Left lung (tissue), 10 donors: ENCODE measurements around the gene CTAGE4. TPM values are rescaled to one million over a fixed set of nuclear protein-coding genes. Genes with fewer than 3 reads are reported as not detected.
"Not testable (repeated sequence)": the region's sequence is repeated elsewhere in the genome, so short reads cannot be mapped to it uniquely, and the experiment has no call there.

Experiments
- ATAC-seq: fragments of 200-7000 bp; cut with Tn5 transposase; one replicate; pipeline ENCODE4 v1.9.1; 2020; ENCODE audit warnings: moderate library complexity
- DNase-seq, 4 donors: peaks; one replicate each; pipeline ENCODE4 v3.0.0-alpha.2; 2013 to 2020
- H3K27ac ChIP-seq, 2 donors: fragments of 200-600 bp; sonication (generic) in 1 of 2; one replicate each; pipeline versions ENCODE4 v1.5.0 to v1.8.0; 2020 to 2021
- H3K27me3 ChIP-seq, 2 donors: fragments of 200-600 bp; sonication (generic) in 1 of 2; one replicate each; pipeline versions ENCODE4 v1.5.0 to v1.8.0; 2020 to 2021
- H3K36me3 ChIP-seq, 2 donors: fragments of 200-600 bp; sonication (generic) in 1 of 2; one replicate each; pipeline versions ENCODE4 v1.5.0 to v1.8.0; 2020 to 2021
- H3K4me1 ChIP-seq, 2 donors: fragments of 200-600 bp; one replicate each; pipeline ENCODE4 v1.8.0; 2021
- H3K4me3 ChIP-seq, 2 donors: fragments of 200-600 bp; sonication (generic) in 1 of 2; one replicate each; pipeline versions ENCODE4 v1.5.0 to v1.8.0; 2020 to 2021; ENCODE audit warnings: mild to moderate bottlenecking in 1 of 2
- H3K9me3 ChIP-seq, 2 donors: fragments of 200-600 bp; sonication (generic) in 1 of 2; one replicate each; pipeline versions ENCODE4 v1.5.0 to v1.8.0; 2020 to 2021
- intact Hi-C, 2 donors: fragments of 100-400 bp; cut with DNase I; formaldehyde crosslinking; loops; one replicate each; pipeline versions ENCODE4 v1.11.2 to v1.14.2; 2022
- polyA plus RNA-seq, 6 donors: library from polyadenylated mRNA; unstranded; fragments of 120-200 nt; gene quantifications; one replicate each; pipeline ENCODE4 v1.2.1, GENCODE V29; 2013; ENCODE audit not compliant: insufficient read length in 6 of 6
- total RNA-seq, 2 donors: library from RNA; stranded (reverse); fragmentation: NEBNext Ultra II Directional; extraction: Animal tissue kit (Norgen Biotek cat#: 25700); gene quantifications; one replicate each; pipeline ENCODE4 v1.2.1, GENCODE V29; 2021
- donor health status: DM: no; HTN: yes; CAD: no.
- donor health status: DM: no; HTN: no; CAD: no.

The CTAGE4 gene
- total and polyA plus RNA-seq, 8 donors, result 1.7 to 19.5 (median 5.5) TPM

- ATAC-seq, H3K27ac ChIP-seq, intact Hi-C loops, H3K9me3 ChIP-seq, H3K27me3 ChIP-seq, H3K36me3 ChIP-seq, H3K4me3 ChIP-seq, H3K4me1 ChIP-seq: not testable (repeated sequence)
- DNase-seq, result peak in 1 of 4 donors; percentile 9
Measured at GRCh38 chr7:144218581-144218980, 35.3 kb downstream of the CTAGE4 start.

- H3K9me3 ChIP-seq, intact Hi-C loops, DNase-seq, H3K36me3 ChIP-seq, H3K27me3 ChIP-seq, H3K27ac ChIP-seq, H3K4me1 ChIP-seq, H3K4me3 ChIP-seq: not testable (repeated sequence)
- ATAC-seq, result peak; percentile 75
Measured at GRCh38 chr7:144219149-144219548, 35.9 kb downstream of the CTAGE4 start.

GRCh38 chr7:144220531-144220930 lies 37.3 kb downstream of the CTAGE4 start:
- H3K4me1 ChIP-seq, intact Hi-C loops, H3K27me3 ChIP-seq, H3K36me3 ChIP-seq, H3K4me3 ChIP-seq, H3K9me3 ChIP-seq, H3K27ac ChIP-seq, ATAC-seq, DNase-seq: not testable (repeated sequence)

- H3K27me3 ChIP-seq, H3K4me1 ChIP-seq, ATAC-seq, H3K9me3 ChIP-seq, intact Hi-C loops, H3K27ac ChIP-seq, H3K4me3 ChIP-seq, DNase-seq, H3K36me3 ChIP-seq: not testable (repeated sequence)
Measured at GRCh38 chr7:144223675-144224074, 40.4 kb downstream of the CTAGE4 start.

GRCh38 chr7:144226866-144227265 lies 43.6 kb downstream of the CTAGE4 start:
- H3K4me3 ChIP-seq, H3K27me3 ChIP-seq, DNase-seq, H3K4me1 ChIP-seq, intact Hi-C loops, H3K36me3 ChIP-seq, H3K27ac ChIP-seq, ATAC-seq, H3K9me3 ChIP-seq: not testable (repeated sequence)

- H3K4me1 ChIP-seq, H3K9me3 ChIP-seq, H3K4me3 ChIP-seq, H3K27me3 ChIP-seq, H3K27ac ChIP-seq, intact Hi-C loops, H3K36me3 ChIP-seq: not testable (repeated sequence)
- peak in 1 of 4 donors; percentile 28 for DNase-seq
- peak; percentile 58 for ATAC-seq
Measured at GRCh38 chr7:144228810-144229209, 45.5 kb downstream of the CTAGE4 start.

GRCh38 chr7:144231027-144231426 lies 47.8 kb downstream of the CTAGE4 start:
- intact Hi-C loops, H3K4me1 ChIP-seq, H3K27me3 ChIP-seq, DNase-seq, H3K4me3 ChIP-seq, H3K36me3 ChIP-seq, ATAC-seq, H3K27ac ChIP-seq, H3K9me3 ChIP-seq: not testable (repeated sequence)

GRCh38 chr7:144233039-144233438 lies 49.8 kb downstream of the CTAGE4 start:
- H3K27me3 ChIP-seq, DNase-seq, H3K27ac ChIP-seq, H3K4me1 ChIP-seq, H3K9me3 ChIP-seq, ATAC-seq, H3K4me3 ChIP-seq, intact Hi-C loops, H3K36me3 ChIP-seq: not testable (repeated sequence)

Other genes with a start within 250 kb of the CTAGE4 start
- not detected for gene OR2F2, start 248.2 kb upstream of the CTAGE4 start, total RNA-seq
- not detected for gene OR2F2, start 248.2 kb upstream of the CTAGE4 start, polyA plus RNA-seq
- not detected for gene OR2F1, start 228.6 kb upstream of the CTAGE4 start, total RNA-seq
- under 1 TPM in 4 of 6 donors, not detected in 2; 0.06 to 0.65 (median 0.30) TPM for gene OR2F1, start 228.6 kb upstream of the CTAGE4 start, polyA plus RNA-seq
- not detected for gene OR6B1, start 183.1 kb upstream of the CTAGE4 start, total RNA-seq
- under 1 TPM in 2 of 6 donors, not detected in 4; 0.03 to 0.06 TPM for gene OR6B1, start 183.1 kb upstream of the CTAGE4 start, polyA plus RNA-seq
- gene OR2A5, start 134.5 kb upstream of the CTAGE4 start, total RNA-seq, result not detected
- gene OR2A5, start 134.5 kb upstream of the CTAGE4 start, polyA plus RNA-seq, result under 1 TPM; 0.06 to 0.28 (median 0.15) TPM
- gene OR2A25, start 113.7 kb upstream of the CTAGE4 start, total RNA-seq, result not detected
- gene OR2A25, start 113.7 kb upstream of the CTAGE4 start, polyA plus RNA-seq, result under 1 TPM in 3 of 6 donors, not detected in 3; 0.08 to 0.17 (median 0.09) TPM
- gene OR2A12, start 97.2 kb upstream of the CTAGE4 start, total RNA-seq, result not detected
- gene OR2A12, start 97.2 kb upstream of the CTAGE4 start, polyA plus RNA-seq, result under 1 TPM; 0.07 to 0.15 (median 0.09) TPM
- not detected for gene OR2A2, start 73.9 kb upstream of the CTAGE4 start, total RNA-seq
- not detected for gene OR2A2, start 73.9 kb upstream of the CTAGE4 start, polyA plus RNA-seq
- not detected for gene OR2A14, start 60.3 kb upstream of the CTAGE4 start, total RNA-seq
- under 1 TPM in 4 of 6 donors, not detected in 2; 0.14 to 0.20 (median 0.15) TPM for gene OR2A14, start 60.3 kb upstream of the CTAGE4 start, polyA plus RNA-seq
- gene ARHGEF35, start 12.4 kb downstream of the CTAGE4 start, total RNA-seq, result 1 to 10 TPM; 1.0 to 8.6 TPM
- gene ARHGEF35, start 12.4 kb downstream of the CTAGE4 start, polyA plus RNA-seq, result 10 to 100 TPM; 13.0 to 18.1 (median 15.2) TPM
- gene OR2A42, start 56.1 kb downstream of the CTAGE4 start, total RNA-seq, result not detected
- 1 to 10 TPM; 1.1 to 5.6 (median 3.2) TPM for gene OR2A42, start 56.1 kb downstream of the CTAGE4 start, polyA plus RNA-seq
- gene OR2A7, start 81.3 kb downstream of the CTAGE4 start, total RNA-seq, result 1 to 10 TPM; 5.3 to 5.6 TPM
- gene OR2A7, start 81.3 kb downstream of the CTAGE4 start, polyA plus RNA-seq, result 10 to 100 TPM in 5 of 6 donors, 1 to 10 TPM in 1; 7.1 to 25.2 (median 17.4) TPM
- gene CTAGE8, start 85.8 kb downstream of the CTAGE4 start, total RNA-seq, result 1 to 10 TPM in 1 of 2 donors, not detected in 1; 3.0 TPM
- 10 to 100 TPM in 1 of 6 donors, 1 to 10 TPM in 5; 5.3 to 11.3 (median 7.8) TPM for gene CTAGE8, start 85.8 kb downstream of the CTAGE4 start, polyA plus RNA-seq
- gene OR2A1, start 129.0 kb downstream of the CTAGE4 start, total RNA-seq, result not detected
- 1 to 10 TPM; 1.6 to 3.2 (median 2.7) TPM for gene OR2A1, start 129.0 kb downstream of the CTAGE4 start, polyA plus RNA-seq
- gene ARHGEF5, start 171.9 kb downstream of the CTAGE4 start, total RNA-seq, result 10 to 100 TPM; 23.9 to 32.3 TPM
- gene ARHGEF5, start 171.9 kb downstream of the CTAGE4 start, polyA plus RNA-seq, result 10 to 100 TPM; 13.0 to 37.1 (median 24.8) TPM
- not detected for gene NOBOX, start 220.2 kb downstream of the CTAGE4 start, total RNA-seq
- gene NOBOX, start 220.2 kb downstream of the CTAGE4 start, polyA plus RNA-seq, result not detected